CD4-positive, alpha-beta T cell (primary cell): ENCODE results near the gene NPVF. TPM values are rescaled to one million over a fixed set of nuclear protein-coding genes. Genes with fewer than 3 reads are reported as not detected.

ENCODE experiments used
- ATAC-seq: fragments of 200-7000 bp; cut with Tn5 transposase; one replicate; pipeline ENCODE4 v1.10.0; 2022; ENCODE audit warnings: mild to moderate bottlenecking; ENCODE audit not compliant: poor library complexity
- CTCF ChIA-PET: fragments of 350-600 bp; sonication (Branson Sonifier 250); formaldehyde crosslinking; loops from one replicate; lab custom pipeline; 2021; ENCODE audit warnings: antibody characterized with exemption, inconsistent platforms; lab: Charles Lee
- POLR2A ChIA-PET: fragments of 350-600 bp; sonication (Branson Sonifier 250); formaldehyde crosslinking; loops from one replicate; lab custom pipeline; 2021; ENCODE audit warnings: antibody characterized with exemption, inconsistent platforms; lab: Charles Lee
- DNase-seq, 14 experiments: peaks; one replicate each; pipeline ENCODE4 v3.0.0-alpha.2; 2013 to 2020; ENCODE audit warnings: mixed read lengths in 2 of 14
- H3K27ac ChIP-seq, 2 donors: one replicate each; pipeline versions ENCODE4 v1.5.1 to v1.7.0; 2013; ENCODE audit warnings: low read length in 2 of 2, low read depth in 1 of 2, mild to moderate bottlenecking in 1 of 2
- H3K27me3 ChIP-seq, 2 experiments: 1 replicate in 1 of 2; 2 replicates in 1 of 2; pipeline versions ENCODE4 v1.6.1 to v1.7.0; 2013; ENCODE audit warnings: low read length in 2 of 2, control low read depth in 1 of 2, mild to moderate bottlenecking in 1 of 2, moderate library complexity in 1 of 2; ENCODE audit not compliant: insufficient read depth in 2 of 2, control insufficient read depth in 1 of 2
- H3K36me3 ChIP-seq: one replicate; pipeline ENCODE4 v1.6.1; 2013; ENCODE audit warnings: low read length, control low read depth; ENCODE audit not compliant: insufficient read depth
- H3K4me1 ChIP-seq: one replicate; pipeline ENCODE4 v1.6.1; 2013; ENCODE audit warnings: low read length, control low read depth; ENCODE audit not compliant: insufficient read depth
- H3K4me3 ChIP-seq: one replicate; pipeline ENCODE4 v1.5.1; 2013; ENCODE audit warnings: mild to moderate bottlenecking, low read length, moderate library complexity
- H3K9me3 ChIP-seq, 2 experiments: 1 replicate in 1 of 2; 2 replicates in 1 of 2; pipeline versions ENCODE4 v1.6.1 to v1.7.0; 2013; ENCODE audit warnings: low read length in 2 of 2, mild to moderate bottlenecking in 2 of 2, control low read depth in 1 of 2, moderate library complexity in 1 of 2; ENCODE audit not compliant: control insufficient read depth in 1 of 2, insufficient read depth in 1 of 2
- H3K27ac Mint-ChIP-seq: one replicate; pipeline ENCODE4 v1.8.0; 2020; ENCODE audit warnings: mixed read lengths
- H3K27me3 Mint-ChIP-seq: one replicate; pipeline ENCODE4 v1.8.0; 2021; ENCODE audit warnings: mixed read lengths
- H3K36me3 Mint-ChIP-seq: one replicate; pipeline ENCODE4 v1.8.0; 2021; ENCODE audit warnings: low read depth, mixed read lengths
- H3K4me1 Mint-ChIP-seq: one replicate; pipeline ENCODE4 v1.8.0; 2021; ENCODE audit warnings: low read depth, mixed read lengths
- H3K4me3 Mint-ChIP-seq: one replicate; pipeline ENCODE4 v1.8.0; 2020; ENCODE audit warnings: mild to moderate bottlenecking, mixed read lengths
- H3K9me3 Mint-ChIP-seq: one replicate; pipeline ENCODE4 v1.8.0; 2020; ENCODE audit warnings: mixed read lengths
- CTCF ChIP-seq: fragments of 200-600 bp; IDR thresholded peaks from one replicate; pipeline ENCODE4 v1.8.0; 2022; ENCODE audit warnings: antibody characterized with exemption, mild to moderate bottlenecking
- intact Hi-C, 2 experiments: fragments of 100-400 bp; cut with DNase I in 1 of 2; cut with micrococcal nuclease in 1 of 2; formaldehyde crosslinking; loops; one replicate each; pipeline versions ENCODE4 v1.15.1 to v1.9.0; 2023 to 2025; cut with DNase I, micrococcal nuclease
- total RNA-seq, 174 experiments: library from RNA in 2 of 174; stranded (reverse) in 2 of 174; gene quantifications; one replicate each; pipeline ENCODE4 v1.2.3 and lab custom pipeline; 2021 to 2026

NPVF gene
- total RNA-seq, 2 experiments from 2014 or later: not detected

GRCh38 chr7:25222666-25223065, 5.6 kb downstream of the NPVF start:
- no peak for TF ChIP-seq CTCF
- ChIA-PET POLR2A (no interaction called here), CTCF (no interaction called here)
- Histone ChIP-seq H3K27ac (no peak overlapping the region), H3K27me3 (peaks cover 7 to 25% of the 10 kb centered on the region in 2 experiments), H3K9me3 (no peaks in the 10 kb centered on the region), H3K36me3 (no peaks in the 10 kb centered on the region), H3K4me3 (no peak overlapping the region), H3K4me1 (no peaks in the 10 kb centered on the region)
- intact Hi-C loops: no loop called here
- no peaks in the 10 kb centered on the region for H3K36me3 Mint-ChIP-seq
- no peaks in the 10 kb centered on the region for H3K4me1 Mint-ChIP-seq
- no peak for DNase-seq
- no peak for ATAC-seq
- H3K27me3 Mint-ChIP-seq: peaks cover 41% of the 10 kb centered on the region
- no peak overlapping the region for H3K27ac Mint-ChIP-seq
- H3K9me3 Mint-ChIP-seq: no peaks in the 10 kb centered on the region
- no peak overlapping the region for H3K4me3 Mint-ChIP-seq

GRCh38 chr7:25221009-25221408, 7.3 kb downstream of the NPVF start:
- Mint-ChIP-seq H3K27ac (no peak overlapping the region), H3K27me3 (peaks cover 48% of the 10 kb centered on the region), H3K9me3 (no peaks in the 10 kb centered on the region), H3K4me3 (no peak overlapping the region), H3K36me3 (no peaks in the 10 kb centered on the region), H3K4me1 (no peaks in the 10 kb centered on the region)
- ATAC-seq (no peak), DNase-seq (no peak)
- Histone ChIP-seq H3K4me1 (no peaks in the 10 kb centered on the region), H3K27ac (no peak overlapping the region), H3K27me3 (peaks cover 7 to 28% of the 10 kb centered on the region in 2 experiments), H3K9me3 (no peaks in the 10 kb centered on the region), H3K4me3 (no peak overlapping the region), H3K36me3 (no peaks in the 10 kb centered on the region)
- no peak for TF ChIP-seq CTCF
- POLR2A ChIA-PET: no interaction called here
- CTCF ChIA-PET: no interaction called here
- intact Hi-C loops: no loop called here

- Mint-ChIP-seq H3K4me1 (no peaks in the 10 kb centered on the region), H3K27me3 (peaks cover 39% of the 10 kb centered on the region), H3K36me3 (no peaks in the 10 kb centered on the region), H3K4me3 (no peak overlapping the region), H3K9me3 (no peaks in the 10 kb centered on the region), H3K27ac (no peak overlapping the region)
- CTCF ChIA-PET: interaction anchor here (0.6 kb wide), 1 partner anchor 759 kb away, joined by 3 read pairs; no protein-coding TSS in a partner anchor
- H3K27ac ChIP-seq: no peak overlapping the region
- peaks cover 14 to 20% of the 10 kb centered on the region in 2 experiments for H3K27me3 ChIP-seq
- TF ChIP-seq CTCF: no peak
- H3K4me3 ChIP-seq: no peak overlapping the region
- intact Hi-C loops: no loop called here
- H3K9me3 ChIP-seq: no peaks in the 10 kb centered on the region
- H3K4me1 ChIP-seq: no peaks in the 10 kb centered on the region
- POLR2A ChIA-PET: no interaction called here
- DNase-seq: no peak
- ATAC-seq: no peak
- H3K36me3 ChIP-seq: no peaks in the 10 kb centered on the region
These were observed 10.1 kb downstream of the NPVF start for GRCh38 chr7:25218191-25218590.
